Cardiac fibroblast (primary cell): Measurements from ENCODE around the gene FOXO6.
A peak's percentile ranks its signal among the peaks of the same experiment; 100 is the strongest.

Experiments used
- DNase-seq, 2 donors: peaks; one replicate each; pipeline versions ENCODE4 v3.0.0 to v3.0.0-alpha.2; 2010; ENCODE audit warnings: low read depth in 2 of 2
- H3K4me3 ChIP-seq, 2 donors: replicated peaks in 1 of 2; 1 replicate in 1 of 2; 2 replicates in 1 of 2; pipeline ENCODE4 v1.5.1; 2011; ENCODE audit warnings: low read depth in 2 of 2, low read length in 2 of 2, mild to moderate bottlenecking in 2 of 2, moderate library complexity in 1 of 2
- TF ChIP-seq, protein P1 (sequence below): IDR thresholded peaks from one replicate; pipeline ENCODE4 v1.5.1; 2011; ENCODE audit warnings: low read depth, mild to moderate bottlenecking, low read length, inconsistent platforms

FOXO6 gene

DNA sequence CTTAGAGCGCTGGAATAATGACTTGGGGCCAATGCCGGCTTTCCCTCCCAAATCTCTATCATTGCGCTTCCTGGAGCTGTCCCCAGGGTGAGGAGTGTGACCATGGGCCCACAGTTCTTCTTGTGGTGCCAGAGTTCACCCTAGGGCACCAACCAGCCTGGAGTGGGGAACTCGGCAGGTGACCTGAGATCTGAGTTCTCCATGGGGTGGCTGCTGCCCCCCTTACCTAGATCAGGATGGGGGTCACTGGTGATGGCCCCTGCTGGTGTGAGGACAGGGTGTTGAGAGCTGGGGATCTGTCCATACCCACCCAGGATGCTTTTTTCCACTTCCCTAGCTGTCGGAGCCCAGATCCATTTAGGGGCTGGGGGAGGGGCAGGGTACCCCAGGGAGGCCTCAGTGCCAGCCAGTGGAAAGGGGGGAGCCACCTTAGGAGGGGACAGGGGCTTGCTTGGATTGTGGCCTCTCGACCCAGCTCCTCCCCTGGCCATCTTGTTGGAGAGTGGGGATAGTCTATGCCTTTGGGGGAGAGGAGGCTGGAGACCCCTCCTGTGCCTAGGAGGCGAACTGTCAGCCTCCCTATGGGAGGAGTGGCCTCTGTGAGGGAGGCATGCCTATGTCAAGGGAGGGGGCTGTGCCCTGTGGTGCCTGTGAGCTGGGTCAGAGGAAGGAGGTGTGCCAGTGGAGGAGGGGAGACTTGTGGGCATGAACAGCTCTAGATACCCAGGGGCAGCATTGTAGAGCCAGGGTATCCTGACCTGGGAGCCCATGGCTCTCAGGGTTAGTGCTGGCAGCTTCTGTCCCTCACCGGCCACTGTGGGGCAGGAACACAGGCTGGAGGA, 1.7 kb downstream of the FOXO6 start:
- TF ChIP-seq, protein P1, sequence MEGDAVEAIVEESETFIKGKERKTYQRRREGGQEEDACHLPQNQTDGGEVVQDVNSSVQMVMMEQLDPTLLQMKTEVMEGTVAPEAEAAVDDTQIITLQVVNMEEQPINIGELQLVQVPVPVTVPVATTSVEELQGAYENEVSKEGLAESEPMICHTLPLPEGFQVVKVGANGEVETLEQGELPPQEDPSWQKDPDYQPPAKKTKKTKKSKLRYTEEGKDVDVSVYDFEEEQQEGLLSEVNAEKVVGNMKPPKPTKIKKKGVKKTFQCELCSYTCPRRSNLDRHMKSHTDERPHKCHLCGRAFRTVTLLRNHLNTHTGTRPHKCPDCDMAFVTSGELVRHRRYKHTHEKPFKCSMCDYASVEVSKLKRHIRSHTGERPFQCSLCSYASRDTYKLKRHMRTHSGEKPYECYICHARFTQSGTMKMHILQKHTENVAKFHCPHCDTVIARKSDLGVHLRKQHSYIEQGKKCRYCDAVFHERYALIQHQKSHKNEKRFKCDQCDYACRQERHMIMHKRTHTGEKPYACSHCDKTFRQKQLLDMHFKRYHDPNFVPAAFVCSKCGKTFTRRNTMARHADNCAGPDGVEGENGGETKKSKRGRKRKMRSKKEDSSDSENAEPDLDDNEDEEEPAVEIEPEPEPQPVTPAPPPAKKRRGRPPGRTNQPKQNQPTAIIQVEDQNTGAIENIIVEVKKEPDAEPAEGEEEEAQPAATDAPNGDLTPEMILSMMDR = no peak
- peak overlapping the region in 1 of 2 donors; percentile 29 for H3K4me3 ChIP-seq
- no peak for DNase-seq

DNA sequence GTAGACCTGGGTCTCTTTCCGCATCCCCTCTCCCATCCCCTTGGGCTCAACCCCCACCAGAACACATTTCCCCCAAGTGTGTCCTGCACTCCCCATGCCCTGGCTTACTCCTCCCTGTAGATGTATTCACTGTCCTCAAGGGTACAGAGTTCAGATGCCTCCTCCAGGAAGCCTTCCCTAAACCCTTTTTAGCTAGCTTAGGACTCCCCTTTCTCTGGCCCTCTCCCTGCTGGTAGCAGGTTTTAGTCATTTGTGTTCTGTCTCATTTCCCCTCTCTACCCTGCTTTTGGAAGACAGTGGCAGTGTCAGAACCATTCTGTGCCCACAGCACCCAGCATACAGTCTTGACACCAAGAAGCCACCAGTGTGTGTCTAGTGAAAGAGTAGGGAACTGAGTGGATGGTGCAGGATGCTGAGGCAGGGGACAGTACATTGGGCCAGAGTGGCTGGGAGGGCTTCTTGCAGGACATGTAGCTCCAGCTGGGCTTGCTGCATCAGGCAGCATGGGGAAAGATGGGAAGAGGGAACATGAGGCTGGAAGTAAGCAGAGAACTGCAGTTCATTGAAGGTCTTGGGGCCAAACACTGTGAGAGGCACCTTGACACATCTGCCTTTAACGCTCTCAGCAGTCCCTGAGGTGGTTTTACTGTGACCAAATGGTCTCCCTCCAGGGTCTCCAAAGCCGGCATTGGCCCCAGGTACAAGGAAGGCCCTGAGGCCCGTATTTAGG, 2.5 kb downstream of the FOXO6 start:
- no peak for DNase-seq
- no peak overlapping the region for H3K4me3 ChIP-seq
- TF ChIP-seq, protein P1 = no peak

DNA sequence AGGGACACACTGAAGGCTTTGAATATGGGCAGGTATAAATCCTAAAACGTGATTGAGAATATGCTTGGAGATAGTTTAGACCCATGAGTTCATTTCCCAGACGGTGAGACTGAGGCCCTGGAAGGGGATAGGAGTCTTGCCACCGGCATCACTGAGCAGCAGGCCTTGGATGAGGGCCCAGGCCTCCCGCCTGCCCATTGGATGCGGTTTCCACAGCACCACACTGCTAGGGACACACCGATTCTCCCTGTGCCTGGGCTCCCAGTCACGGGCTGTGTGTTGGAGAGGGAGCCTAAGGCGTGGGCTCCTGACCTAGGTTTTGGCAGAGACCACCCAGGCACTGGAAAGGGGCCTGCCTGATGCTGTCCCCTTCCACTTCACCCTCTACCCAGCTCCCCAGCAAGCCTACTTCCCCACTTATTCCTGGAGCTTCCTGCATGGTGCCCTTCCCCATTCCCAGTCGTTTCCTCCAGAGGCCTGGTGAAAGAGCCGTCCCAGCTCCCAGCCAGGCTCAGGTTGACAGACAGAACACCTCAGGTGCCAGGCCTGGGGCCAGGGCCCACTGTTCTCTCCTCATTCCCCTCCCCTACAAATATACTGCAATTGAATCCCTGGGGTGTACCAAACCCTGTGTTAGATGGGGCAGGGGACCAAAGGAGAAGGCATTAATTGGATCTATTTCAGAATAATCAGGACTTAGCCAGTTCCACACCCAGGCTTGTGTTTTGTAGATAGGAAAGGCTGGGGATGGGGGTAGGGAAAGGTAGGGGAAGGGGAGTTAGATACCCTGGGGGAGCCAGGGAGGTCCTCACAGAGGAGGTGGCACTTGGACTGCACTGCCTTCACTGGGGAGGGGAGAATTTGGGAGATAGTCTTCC, 3.4 kb downstream of the FOXO6 start:
- TF ChIP-seq, protein P1 = no peak
- no peak for DNase-seq
- no peak overlapping the region for H3K4me3 ChIP-seq

DNA sequence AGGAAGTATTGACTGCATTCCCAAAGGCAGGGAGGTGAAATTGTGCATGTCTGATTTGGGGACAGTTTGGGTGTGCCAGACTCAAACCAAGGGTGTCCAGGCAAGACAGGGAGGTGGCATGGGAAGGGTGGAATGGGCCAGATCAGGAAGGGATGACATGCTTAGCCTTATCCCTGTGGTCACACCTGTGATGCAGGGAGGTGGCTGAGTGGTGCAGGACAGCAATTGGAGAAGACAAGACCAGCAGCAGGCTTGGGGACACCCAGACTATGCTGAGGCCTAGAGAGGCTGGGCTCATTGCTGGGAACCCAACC, 4.0 kb downstream of the FOXO6 start:
- no peak overlapping the region for H3K4me3 ChIP-seq
- TF ChIP-seq, protein P1 = no peak
- DNase-seq = no peak

DNA sequence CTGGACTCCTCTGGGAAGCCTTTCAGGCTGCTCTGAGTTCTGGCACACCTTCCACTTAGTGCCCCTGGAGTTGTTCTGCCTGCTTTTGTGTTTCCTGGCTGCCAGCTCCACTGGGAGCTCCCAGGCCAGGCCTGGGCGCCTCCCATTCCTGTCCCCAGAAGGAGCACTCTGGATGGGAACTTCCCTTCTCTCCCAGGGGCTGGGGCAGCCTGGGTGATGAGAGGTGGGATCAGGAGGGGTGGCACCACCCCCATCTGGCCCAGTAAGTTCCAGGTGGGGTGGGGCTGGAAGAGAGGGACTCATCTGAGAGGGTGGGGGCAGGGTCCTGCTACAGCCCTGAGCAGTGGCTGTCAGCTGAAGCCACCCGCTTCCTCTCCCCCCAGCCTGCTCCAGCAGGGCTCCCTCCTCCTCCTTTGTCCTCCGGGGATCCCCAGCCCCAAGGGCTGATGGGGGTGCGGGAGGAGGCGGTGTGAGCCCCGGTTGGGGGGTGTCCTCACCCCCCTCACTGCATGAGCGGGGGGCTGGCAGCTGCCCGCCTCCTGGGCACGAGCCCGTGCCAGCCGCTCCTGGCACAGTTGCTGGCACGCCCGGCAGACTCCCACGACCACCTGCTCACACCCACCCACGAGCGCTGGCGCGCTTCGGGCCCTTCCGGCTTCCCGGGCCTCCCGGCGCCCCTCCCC, 4.7 kb downstream of the FOXO6 start:
- DNase-seq = no peak
- no peak overlapping the region for H3K4me3 ChIP-seq
- TF ChIP-seq, protein P1 = no peak
